Left forelimb (tissue), 1 donor: ENCODE data around the gene ELL.

ENCODE experiments used
- DNase-seq: peaks from one replicate; pipeline ENCODE4 v3.0.0-alpha.2; 2018; ENCODE audit warnings: low spot score

The ELL gene

GRCh38 chr19:18433735-18434398 lies 88.0 kb downstream of the ELL start:
- DNase-seq: no peak

GRCh38 chr19:18433015-18433691 lies 88.7 kb downstream of the ELL start:
- DNase-seq: no peak

- no peak for DNase-seq
These were observed 89.4 kb downstream of the ELL start for GRCh38 chr19:18432275-18433014.

- no peak for DNase-seq
These were observed 90.3 kb downstream of the ELL start for GRCh38 chr19:18431351-18432197.

GRCh38 chr19:18430417-18431144 lies 91.3 kb downstream of the ELL start:
- DNase-seq: no peak

- no peak for DNase-seq
These were observed 92.0 kb downstream of the ELL start for GRCh38 chr19:18429717-18430416.

GRCh38 chr19:18428787-18429674 lies 92.8 kb downstream of the ELL start:
- peak; percentile 86 for DNase-seq

- DNase-seq: no peak
These were observed 93.6 kb downstream of the ELL start for GRCh38 chr19:18428173-18428786.

- no peak for DNase-seq
These were observed 94.1 kb downstream of the ELL start for GRCh38 chr19:18427743-18428113.

- DNase-seq: no peak
These were observed 94.7 kb downstream of the ELL start for GRCh38 chr19:18427080-18427742.

GRCh38 chr19:18426416-18426767 lies 95.5 kb downstream of the ELL start:
- DNase-seq: no peak

GRCh38 chr19:18425515-18426415 lies 96.1 kb downstream of the ELL start:
- DNase-seq: no peak

- no peak for DNase-seq
These were observed 96.9 kb downstream of the ELL start for GRCh38 chr19:18424890-18425514.

GRCh38 chr19:18424122-18424889 lies 97.6 kb downstream of the ELL start:
- DNase-seq: no peak

- no peak for DNase-seq
These were observed 98.4 kb downstream of the ELL start for GRCh38 chr19:18423258-18424020.
